Measurements from ENCODE around the gene PYM1.

DNA sequence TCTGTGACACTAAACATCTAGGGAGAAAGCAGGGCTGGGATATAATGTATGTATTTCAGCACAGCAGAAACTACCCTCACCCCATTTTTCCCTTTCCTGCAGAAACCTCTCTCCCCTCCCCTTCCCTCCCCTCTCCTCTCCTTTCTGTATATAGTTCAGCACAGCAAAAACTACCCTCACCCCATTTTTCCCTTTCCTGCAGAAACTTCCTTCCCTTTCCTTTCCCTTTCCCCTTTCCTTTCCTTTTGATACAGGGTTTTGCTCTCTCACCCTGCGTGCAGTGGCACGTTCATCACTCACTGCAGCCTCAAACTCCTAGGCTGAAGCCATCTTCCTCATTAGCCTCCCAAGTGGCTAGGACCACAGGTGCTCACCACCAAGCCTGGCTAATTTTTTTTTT is 36.1 kb upstream of the PYM1 start:
- TF ChIP-seq POLR2A (IDR thresholded peaks at IDR 0.05): no peak
- TF ChIP-seq, protein P1, sequence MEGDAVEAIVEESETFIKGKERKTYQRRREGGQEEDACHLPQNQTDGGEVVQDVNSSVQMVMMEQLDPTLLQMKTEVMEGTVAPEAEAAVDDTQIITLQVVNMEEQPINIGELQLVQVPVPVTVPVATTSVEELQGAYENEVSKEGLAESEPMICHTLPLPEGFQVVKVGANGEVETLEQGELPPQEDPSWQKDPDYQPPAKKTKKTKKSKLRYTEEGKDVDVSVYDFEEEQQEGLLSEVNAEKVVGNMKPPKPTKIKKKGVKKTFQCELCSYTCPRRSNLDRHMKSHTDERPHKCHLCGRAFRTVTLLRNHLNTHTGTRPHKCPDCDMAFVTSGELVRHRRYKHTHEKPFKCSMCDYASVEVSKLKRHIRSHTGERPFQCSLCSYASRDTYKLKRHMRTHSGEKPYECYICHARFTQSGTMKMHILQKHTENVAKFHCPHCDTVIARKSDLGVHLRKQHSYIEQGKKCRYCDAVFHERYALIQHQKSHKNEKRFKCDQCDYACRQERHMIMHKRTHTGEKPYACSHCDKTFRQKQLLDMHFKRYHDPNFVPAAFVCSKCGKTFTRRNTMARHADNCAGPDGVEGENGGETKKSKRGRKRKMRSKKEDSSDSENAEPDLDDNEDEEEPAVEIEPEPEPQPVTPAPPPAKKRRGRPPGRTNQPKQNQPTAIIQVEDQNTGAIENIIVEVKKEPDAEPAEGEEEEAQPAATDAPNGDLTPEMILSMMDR (IDR thresholded peaks at IDR 0.05): no peak

All from sigmoid colon (tissue), 3 donors.